Activated CD4-positive, alpha-beta T cell treated with anti-CD3 and anti-CD28 coated beads for 1 hour (primary cell): ENCODE data around the gene VAV2.

Source experiments
- DNase-seq: peaks from one replicate; pipeline ENCODE4 v3.0.0-alpha.2; 2020

VAV2 gene

DNA sequence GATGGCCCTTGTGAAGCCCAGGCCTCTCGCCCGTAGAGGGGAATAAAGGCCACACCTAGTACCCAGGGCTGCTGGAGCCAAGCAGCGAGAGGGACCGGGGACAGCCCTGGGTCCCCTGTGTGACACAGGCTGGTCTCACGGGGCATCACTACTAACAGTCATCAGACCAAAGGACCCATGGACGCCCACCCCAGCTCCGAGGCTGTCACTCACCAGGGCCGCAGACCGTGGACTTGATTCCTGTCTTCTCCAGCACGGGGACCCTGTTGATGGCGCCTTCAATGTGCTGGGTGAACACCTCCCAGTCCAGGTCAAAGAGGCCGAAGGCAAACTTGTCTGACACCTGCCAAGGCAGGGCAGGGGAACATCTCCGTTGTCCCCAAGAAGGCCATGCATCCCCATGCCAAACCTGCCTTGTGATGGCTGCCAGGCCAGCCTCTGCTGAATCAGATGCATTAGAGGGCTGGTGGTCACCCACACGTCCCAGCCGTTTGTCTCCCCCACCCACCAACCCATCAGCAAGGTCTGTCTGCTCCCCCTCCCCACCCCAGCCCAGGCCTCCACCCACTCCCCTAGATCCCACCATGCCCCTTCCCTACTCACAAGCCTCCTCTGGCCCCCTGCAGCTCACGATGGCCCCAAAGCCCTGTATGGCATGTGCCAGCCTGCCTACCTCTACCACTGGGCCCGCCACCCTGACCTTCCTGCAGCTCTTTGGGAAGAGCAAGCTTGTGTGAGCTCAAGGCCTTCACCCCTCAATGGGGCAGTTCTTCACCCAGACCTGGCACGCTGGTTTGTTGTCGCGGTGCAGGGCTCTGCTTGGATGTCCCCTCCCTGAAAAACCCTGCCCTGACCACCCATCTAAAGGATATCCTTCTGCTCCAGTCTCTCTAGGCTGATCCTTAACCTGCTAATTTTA is 274.8 kb downstream of the VAV2 start:
- no peak for DNase-seq

DNA sequence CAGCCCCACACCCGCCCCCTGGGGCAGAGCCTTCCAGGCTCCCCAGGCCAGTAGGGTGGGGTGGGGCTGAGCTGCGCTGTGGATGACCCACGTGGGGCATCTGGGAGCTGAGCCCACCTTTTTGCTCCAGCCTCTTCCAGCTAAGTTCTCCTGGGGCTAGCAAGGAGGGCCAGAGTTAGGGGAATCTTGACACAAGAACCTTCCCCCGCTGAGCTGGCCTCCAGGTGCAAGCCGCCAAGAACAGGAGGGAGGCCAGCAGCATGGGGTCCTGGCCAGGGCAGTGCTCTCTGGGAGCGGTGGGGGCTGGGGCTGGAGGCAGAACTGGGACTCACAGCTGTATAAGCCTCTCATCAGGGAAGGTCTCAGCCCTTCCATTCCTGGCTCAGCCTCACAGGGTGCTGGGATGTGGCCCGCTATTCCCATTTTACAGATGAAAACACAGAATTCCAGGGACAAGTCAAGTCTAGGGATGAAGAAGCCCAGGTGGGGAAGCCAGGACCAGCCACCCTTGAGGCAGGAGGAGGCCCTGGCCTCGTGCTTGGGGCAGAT is 275.5 kb downstream of the VAV2 start:
- DNase-seq = no peak

DNA sequence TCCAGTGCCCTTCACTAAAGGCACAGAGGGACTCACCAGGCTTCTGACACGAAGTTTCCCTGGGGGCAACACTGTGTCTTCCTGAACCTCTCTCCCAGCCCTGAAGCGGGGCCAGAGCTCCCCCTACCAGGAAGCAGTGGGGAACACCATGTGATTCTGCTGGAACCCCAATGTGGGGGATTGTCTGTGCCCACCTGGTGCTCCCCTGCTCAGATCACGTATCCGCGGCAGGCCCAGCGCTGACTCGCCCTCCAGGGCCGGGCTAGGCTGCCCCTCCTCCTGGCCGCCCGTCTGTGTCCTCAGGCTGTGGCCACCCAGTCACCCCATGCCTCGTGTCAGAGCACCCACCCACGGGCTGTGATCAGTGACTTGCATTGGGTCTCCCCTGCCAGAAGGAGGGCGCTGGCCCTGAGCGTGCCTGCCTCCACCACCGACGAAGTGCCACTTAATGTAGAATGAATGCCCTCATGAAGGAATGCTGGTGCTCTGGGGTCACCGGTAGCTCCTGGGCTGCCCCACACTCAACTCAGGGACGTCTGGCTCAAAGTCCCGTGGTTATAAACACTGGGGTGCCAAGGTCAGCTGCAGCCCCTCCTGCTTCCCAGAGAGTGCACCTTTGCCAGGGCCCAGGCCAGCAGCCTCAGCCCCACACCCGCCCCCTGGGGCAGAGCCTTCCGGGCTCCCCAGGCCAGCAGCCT is 276.1 kb downstream of the VAV2 start:
- peak; percentile 24 for DNase-seq

DNA sequence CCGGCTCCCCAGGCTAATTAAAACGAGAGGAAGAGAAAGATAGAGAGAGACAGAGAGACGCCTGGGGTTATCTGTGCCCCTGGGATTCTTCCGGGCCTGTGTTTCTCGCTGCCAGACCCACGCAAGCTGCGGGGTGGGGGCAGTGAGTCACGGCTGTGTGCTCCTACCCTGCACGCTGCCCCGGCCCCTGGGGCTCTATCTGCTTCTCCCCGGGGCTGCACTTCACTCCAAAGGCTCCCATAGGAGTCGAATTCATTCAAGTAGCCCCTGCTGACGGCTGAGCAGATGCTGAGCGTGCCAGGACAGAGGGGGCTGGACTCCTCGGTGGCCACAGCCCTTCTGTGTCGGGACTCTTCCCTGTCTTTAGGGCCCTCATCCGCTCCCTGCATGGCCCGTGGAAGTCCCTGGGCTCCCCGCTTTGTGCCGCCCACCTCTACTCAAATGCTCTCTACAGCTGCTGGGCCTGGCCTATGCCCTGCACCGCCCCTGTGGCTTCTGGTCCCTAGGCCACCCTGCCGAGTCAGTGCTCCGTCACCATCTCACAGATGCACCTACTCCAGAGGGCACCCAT is 276.7 kb downstream of the VAV2 start:
- DNase-seq = no peak

DNA sequence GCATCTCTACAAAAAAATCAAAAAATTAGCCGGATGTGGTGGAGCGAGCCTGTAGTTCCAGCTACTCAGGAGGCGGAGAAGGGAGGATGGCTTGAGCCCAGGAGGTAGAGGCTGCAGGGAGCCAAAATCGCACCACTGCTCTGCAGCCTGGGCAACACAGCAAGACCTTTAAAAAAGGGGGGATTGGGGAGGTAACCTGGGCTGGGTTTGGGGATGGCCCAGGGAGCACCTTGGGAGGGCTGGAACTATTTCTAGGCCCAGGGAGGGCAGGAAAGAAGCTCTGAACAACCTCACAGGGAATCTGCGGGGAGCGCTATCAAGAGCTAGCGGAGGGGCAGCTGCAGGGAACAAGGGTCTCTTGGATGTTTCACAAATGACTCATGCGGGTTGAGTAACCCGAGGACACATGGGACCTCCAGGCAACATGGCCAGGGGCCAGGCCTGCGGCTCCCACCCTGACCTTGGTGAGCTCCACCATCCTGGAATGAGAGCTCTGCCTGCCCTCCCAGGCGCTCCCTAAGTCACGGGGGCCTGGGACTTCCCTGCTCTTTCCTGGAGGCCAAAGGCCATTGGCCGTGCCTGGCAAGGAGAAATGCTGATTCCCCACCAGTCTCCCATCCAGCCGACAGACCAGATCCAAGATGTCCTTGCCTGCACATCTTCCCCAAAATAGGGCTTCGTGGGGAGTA is 277.4 kb downstream of the VAV2 start:
- DNase-seq = no peak

DNA sequence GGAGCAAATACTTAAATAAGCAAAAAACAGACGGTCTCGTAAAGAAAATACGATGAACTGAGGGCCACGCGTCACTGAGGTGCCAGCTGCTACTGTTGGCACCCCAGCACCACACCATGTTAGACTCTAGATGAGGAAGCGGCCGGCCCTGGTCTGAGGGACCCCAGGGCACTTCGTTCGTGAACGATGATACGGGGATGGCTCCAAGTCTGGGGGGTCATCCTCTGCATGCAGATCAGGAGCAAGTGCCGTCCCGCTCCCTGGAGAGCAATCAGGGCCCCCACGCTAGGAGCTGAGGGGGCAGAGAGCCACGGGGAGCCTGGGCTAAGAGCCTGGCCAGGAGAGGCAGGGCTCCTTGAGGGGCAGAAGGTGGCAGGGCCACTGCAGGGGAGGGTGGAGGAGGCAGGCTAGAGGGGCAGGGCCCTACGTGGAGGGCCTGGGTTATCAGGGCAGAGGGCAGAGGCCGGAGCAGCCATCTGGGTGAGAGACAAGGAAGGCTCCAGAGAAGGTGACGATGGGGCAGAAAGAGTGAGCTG is 278.1 kb downstream of the VAV2 start:
- DNase-seq = no peak

DNA sequence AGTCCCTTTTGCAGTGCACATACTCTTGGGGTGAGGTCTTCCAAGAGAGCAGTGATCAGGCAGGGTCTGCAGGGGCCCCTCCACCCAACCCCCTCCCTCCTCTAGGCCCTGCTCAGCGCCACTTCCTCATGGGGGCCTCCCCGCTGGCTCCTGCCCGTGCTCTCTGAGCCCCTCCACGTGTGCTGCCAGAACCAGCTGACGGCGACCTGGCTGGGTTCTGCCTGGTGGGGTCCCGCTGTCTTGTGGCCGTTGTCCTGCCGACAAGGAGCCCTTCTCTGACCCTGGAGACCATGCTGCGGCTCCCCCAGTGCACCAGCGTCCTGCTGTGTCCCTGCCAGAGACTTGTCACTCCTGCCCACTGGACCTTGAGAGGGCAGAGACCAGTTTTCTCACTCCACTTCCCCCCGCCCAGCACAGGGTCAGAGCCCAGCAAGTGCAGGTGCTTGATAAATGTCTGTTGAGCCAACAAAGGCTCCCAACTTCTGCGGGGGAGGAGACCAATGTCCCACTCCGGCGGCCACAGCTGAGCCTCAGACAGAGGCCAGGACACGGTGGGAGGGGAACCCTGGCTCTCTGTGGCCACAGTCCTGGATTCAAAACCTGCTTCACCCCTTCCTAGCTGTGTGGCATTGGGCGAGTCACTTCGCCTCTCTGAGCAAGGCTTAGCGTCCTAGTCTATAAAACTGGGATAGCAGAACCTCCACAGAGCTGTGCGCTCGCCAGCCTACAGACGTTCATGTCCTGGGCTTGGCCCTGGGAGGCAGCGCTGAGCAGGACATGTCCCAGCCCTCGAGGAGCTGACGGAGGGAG is 278.8 kb downstream of the VAV2 start:
- no peak for DNase-seq

DNA sequence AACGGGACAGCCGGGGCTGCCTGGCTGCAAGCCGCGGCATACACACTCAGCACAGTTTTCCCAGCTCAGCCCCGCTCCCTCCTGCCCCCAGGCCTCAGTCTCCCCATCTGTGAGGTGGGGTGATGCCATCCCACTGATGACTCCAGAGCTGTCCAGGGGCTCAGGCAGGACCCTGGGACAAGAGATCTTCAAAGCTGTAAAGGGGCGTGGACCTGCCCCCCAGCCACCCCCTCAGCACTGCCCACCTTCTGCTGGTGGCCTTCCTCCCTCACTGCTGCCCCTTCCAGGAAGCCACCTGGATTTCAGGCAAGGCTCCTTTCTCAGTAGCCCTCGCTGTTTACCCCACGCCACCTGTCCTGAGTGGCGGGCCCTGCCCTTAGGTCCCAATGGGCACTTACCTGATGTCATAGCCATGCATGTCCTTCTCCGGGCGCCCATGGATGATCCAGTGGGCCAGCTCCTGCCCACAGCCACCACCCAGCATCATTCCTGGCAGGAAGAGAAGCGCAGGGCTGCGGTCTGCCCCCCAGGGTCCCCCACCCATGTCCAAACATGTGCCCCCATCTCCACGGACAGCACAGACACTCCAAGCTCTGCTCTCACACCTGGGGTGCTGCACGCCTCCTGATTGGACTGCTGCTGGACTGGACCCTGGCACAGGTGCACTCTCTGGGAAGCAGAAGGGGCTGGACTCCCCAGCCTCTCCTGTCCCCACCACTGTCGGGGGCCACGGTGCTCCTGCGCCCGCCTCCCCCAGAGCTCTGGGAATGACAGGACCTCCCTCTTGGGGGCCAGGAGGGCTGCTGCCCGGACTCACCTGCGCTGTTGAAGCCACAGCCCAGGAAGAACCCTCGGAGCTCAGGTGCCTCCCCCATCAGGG is 279.7 kb downstream of the VAV2 start:
- no peak for DNase-seq
